HCT116 (cell line): Measurements from ENCODE around the gene HACE1. TPM values are rescaled to one million over a fixed set of nuclear protein-coding genes. Genes with fewer than 3 reads are reported as not detected.
"Not testable (repeated sequence)": the region's sequence is repeated elsewhere in the genome, so short reads cannot be mapped to it uniquely, and the experiment has no call there.

Experiments used
- ATAC-seq: fragments of 200-7000 bp; cut with Tn5 transposase; 2 replicates; pipeline ENCODE4 v1.9.1; 2020; ENCODE audit warnings: mild to moderate bottlenecking, moderate library complexity
- BruUV-seq: library from RNA; stranded (reverse); fragments of 400-500 nt; replicated peaks from 2 replicates; lab custom pipeline; 2021; lab: Mats Ljungman, UMichigan
- CTCF ChIA-PET: fragments of 300-600 bp; sonication (Branson Sonifier 250); formaldehyde crosslinking; loops from one replicate; lab custom pipeline; 2021; ENCODE audit warnings: antibody characterized with exemption; lab: Charles Lee
- POLR2A ChIA-PET: fragments of 300-600, 350-600 bp; sonication (Branson Sonifier 250); formaldehyde crosslinking; loops from one replicate; lab custom pipeline; 2021; ENCODE audit warnings: antibody characterized with exemption; lab: Charles Lee
- RAD21 ChIA-PET, 2 experiments: fragments of 300-600 bp; sonication (Branson Sonifier 250); formaldehyde crosslinking; loops; one replicate each; lab custom pipeline; 2023; ENCODE audit warnings: low total read pairs in 2 of 2; ENCODE audit not compliant: uncharacterized antibody in 2 of 2, unreplicated experiment in 2 of 2, low non-redundant PET in 1 of 2; lab: Charles Lee
- DNase-seq: peaks from one replicate; pipeline ENCODE4 v3.0.0-alpha.2; 2010; ENCODE audit warnings: low read depth, low spot score
- H2AFZ ChIP-seq: fragments of 200-600 bp; shearing (Covaris generic), sonication (generic); 2 replicates; pipeline ENCODE4 v1.6.1; 2017; ENCODE audit warnings: low read depth, mixed run types, mixed read lengths, antibody characterized with exemption, low read length; ENCODE audit not compliant: poor library complexity, severe bottlenecking
- H3K27ac ChIP-seq: 2 replicates; pipeline ENCODE4 v1.5.1; 2012; ENCODE audit warnings: low read depth, low read length
- H3K27me3 ChIP-seq: fragments of 200-600 bp; sonication (generic); 2 replicates; pipeline ENCODE4 v1.6.1; 2016; ENCODE audit warnings: mixed run types, low read length, mixed read lengths; ENCODE audit not compliant: insufficient read depth
- H3K36me3 ChIP-seq, 2 experiments: fragments of 200-500 bp in 1 of 2; fragments of 200-600 bp in 1 of 2; sonication (Bioruptor generic) in 1 of 2; sonication (generic) in 1 of 2; 2 replicates each; pipeline versions ENCODE4 v1.5.1 to v1.6.1; 2014 to 2016; ENCODE audit warnings: low read length in 2 of 2, inconsistent platforms in 1 of 2, mixed read lengths in 1 of 2, mixed run types in 1 of 2; ENCODE audit not compliant: insufficient read depth in 2 of 2, control insufficient read depth in 1 of 2
- H3K4me1 ChIP-seq, 2 experiments: fragments of 200-600 bp in 1 of 2; sonication (generic) in 1 of 2; 2 replicates each; pipeline versions ENCODE4 v1.5.1 to v1.6.1; 2012 to 2017; ENCODE audit warnings: low read length in 2 of 2, inconsistent platforms in 1 of 2, mild to moderate bottlenecking in 1 of 2, mixed read lengths in 1 of 2, mixed run types in 1 of 2, moderate library complexity in 1 of 2; ENCODE audit not compliant: insufficient read depth in 2 of 2, control insufficient read depth in 1 of 2
- H3K4me2 ChIP-seq: fragments of 200-600 bp; sonication (generic); 2 replicates; pipeline ENCODE4 v1.6.1; 2017; ENCODE audit warnings: mixed run types, low read length, mixed read lengths
- H3K4me3 ChIP-seq, 2 experiments: fragments of 200-600 bp in 1 of 2; sonication (generic) in 1 of 2; replicated peaks in 1 of 2; 2 replicates each; pipeline ENCODE4 v1.5.1; 2011 to 2016; ENCODE audit warnings: low read length in 2 of 2, control low read depth in 1 of 2, low read depth in 1 of 2, mild to moderate bottlenecking in 1 of 2, mixed read lengths in 1 of 2, mixed run types in 1 of 2
- H3K79me2 ChIP-seq: fragments of 200-600 bp; sonication (generic); 2 replicates; pipeline ENCODE4 v1.6.1; 2017; ENCODE audit warnings: mild to moderate bottlenecking, mixed run types, low read length, moderate library complexity, mixed read lengths; ENCODE audit not compliant: insufficient read depth
- H3K9ac ChIP-seq: fragments of 200-600 bp; sonication (generic); 2 replicates; pipeline ENCODE4 v1.6.1; 2016; ENCODE audit warnings: low read length, mixed read lengths
- H3K9me2 ChIP-seq: fragments of 200-600 bp; sonication (generic), shearing (Covaris generic); 2 replicates; pipeline ENCODE4 v1.6.1; 2017; ENCODE audit warnings: mixed run types, mild to moderate bottlenecking, moderate library complexity; ENCODE audit not compliant: insufficient read depth
- H3K9me3 ChIP-seq, 2 experiments: fragments of 200-500 bp in 1 of 2; fragments of 200-600 bp in 1 of 2; sonication (Bioruptor generic) in 1 of 2; sonication (generic) in 1 of 2; 2 replicates each; pipeline ENCODE4 v1.6.1; 2014 to 2017; ENCODE audit warnings: low read length in 2 of 2, mixed read lengths in 2 of 2, inconsistent platforms in 1 of 2, low read depth in 1 of 2, mild to moderate bottlenecking in 1 of 2, mixed run types in 1 of 2, moderate library complexity in 1 of 2; ENCODE audit not compliant: control insufficient read depth in 1 of 2, insufficient read depth in 1 of 2
- H4K20me1 ChIP-seq: fragments of 200-600 bp; sonication (generic), shearing (Covaris generic); 2 replicates; pipeline ENCODE4 v1.6.1; 2017; ENCODE audit warnings: mixed run types, mild to moderate bottlenecking, moderate library complexity; ENCODE audit not compliant: insufficient read depth
- CBX3 ChIP-seq: IDR thresholded peaks from 2 replicates; pipeline ENCODE4 v1.6.1; 2012; ENCODE audit warnings: low read depth
- EGR1 ChIP-seq: IDR thresholded peaks from 2 replicates; pipeline ENCODE4 v1.6.1; 2012; ENCODE audit warnings: low read depth
- EZH2phosphoT487 ChIP-seq: fragments of 200-600 bp; IDR thresholded peaks from 2 replicates; pipeline ENCODE4 v1.6.1; 2018; ENCODE audit warnings: antibody characterized with exemption, borderline replicate concordance
- JUND ChIP-seq: IDR thresholded peaks from 2 replicates; pipeline ENCODE4 v1.6.1; 2012
- POLR2A ChIP-seq: IDR thresholded peaks from 2 replicates; pipeline ENCODE4 v1.7.0; 2011; ENCODE audit warnings: borderline replicate concordance; ENCODE audit not compliant: insufficient read depth, insufficient read length; ENCODE audit errors: extremely low read depth
- SRF ChIP-seq: IDR thresholded peaks from 2 replicates; pipeline ENCODE4 v1.6.1; 2012; ENCODE audit warnings: low read depth
- TCF7L2 ChIP-seq: IDR thresholded peaks from 2 replicates; pipeline ENCODE4 v1.7.0; 2011; ENCODE audit warnings: borderline replicate concordance, inconsistent platforms; ENCODE audit not compliant: insufficient read depth, insufficient read length; ENCODE audit errors: extremely low read depth
- YY1 ChIP-seq: IDR thresholded peaks from 2 replicates; pipeline ENCODE4 v1.6.1; 2011; ENCODE audit warnings: low read length, low read depth, moderate library complexity, mild to moderate bottlenecking; ENCODE audit not compliant: insufficient replicate concordance; ENCODE audit errors: extremely low read depth
- ZFX ChIP-seq: fragments of 450-650 bp; IDR thresholded peaks from 2 replicates; pipeline ENCODE4 v1.6.1; 2017
- ZNF274 ChIP-seq: fragments of 200-500 bp; sonication (Bioruptor generic); IDR thresholded peaks from 2 replicates; pipeline ENCODE4 v1.6.1; 2014; ENCODE audit warnings: mild to moderate bottlenecking, low read depth, low read length, inconsistent platforms
- intact Hi-C: fragments of 100-400 bp; cut with micrococcal nuclease; formaldehyde crosslinking; loops from 2 replicates; pipeline ENCODE4 v1.10.0; 2022
- total RNA-seq: library from RNA; stranded (reverse); gene quantifications from one replicate; pipeline ENCODE4 v1.2.1, GENCODE V29; 2021; ENCODE audit not compliant: unreplicated experiment
- TF ChIP-seq, protein P1 (sequence below), 3 experiments: fragments of 200-600 bp in 1 of 3; sonication (generic) in 1 of 3; IDR thresholded peaks in 2 of 3; conservative IDR thresholded peaks in 1 of 3; 2 replicates each; pipeline ENCODE4 v1.5.1; 2012 to 2017; ENCODE audit warnings: low read depth in 2 of 3, low read length in 2 of 3, antibody characterized with exemption in 1 of 3, borderline replicate concordance in 1 of 3, control low read depth in 1 of 3, mild to moderate bottlenecking in 1 of 3, mixed read lengths in 1 of 3, mixed run types in 1 of 3, moderate library complexity in 1 of 3; ENCODE audit not compliant: insufficient read depth in 1 of 3
- TF ChIP-seq, protein P2 (sequence below): IDR thresholded peaks from 2 replicates; pipeline ENCODE4 v1.6.1; 2012; ENCODE audit warnings: low read depth

HACE1 gene
- total RNA-seq, 1 experiment from 2014 or later = 10.9 TPM

DNA sequence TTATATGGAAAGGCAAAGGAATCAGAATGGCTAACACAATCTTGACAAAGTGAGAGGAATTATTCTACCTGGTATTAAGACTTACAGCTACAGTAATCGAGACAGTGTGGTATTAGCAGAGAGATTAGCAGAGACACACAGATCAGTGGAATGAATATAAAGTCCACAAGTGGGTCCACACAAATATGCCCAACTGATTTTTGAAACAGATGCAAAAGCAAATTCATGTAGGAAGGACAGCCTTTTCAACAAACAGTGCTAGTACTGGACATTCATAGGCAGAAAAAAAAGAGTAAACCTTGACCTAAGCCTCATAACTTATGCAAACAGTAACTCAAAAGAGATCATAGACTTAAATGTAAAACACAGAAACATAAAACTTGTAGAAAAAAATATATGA is 22.6 kb downstream of the HACE1 start:
- no peak for DNase-seq
- RAD21 ChIA-PET = no interaction called here
- no peaks in the 10 kb centered on the region for H3K9me3 ChIP-seq
- no peak overlapping the region for H3K4me3 ChIP-seq
- CTCF ChIA-PET = no interaction called here
- no peak overlapping the region for H2AFZ ChIP-seq
- POLR2A ChIA-PET = no interaction called here
- intact Hi-C loops = no loop called here
- TF ChIP-seq SRF = no peak
- TF ChIP-seq TCF7L2 = no peak
- no peak for TF ChIP-seq JUND
- TF ChIP-seq, protein P1, sequence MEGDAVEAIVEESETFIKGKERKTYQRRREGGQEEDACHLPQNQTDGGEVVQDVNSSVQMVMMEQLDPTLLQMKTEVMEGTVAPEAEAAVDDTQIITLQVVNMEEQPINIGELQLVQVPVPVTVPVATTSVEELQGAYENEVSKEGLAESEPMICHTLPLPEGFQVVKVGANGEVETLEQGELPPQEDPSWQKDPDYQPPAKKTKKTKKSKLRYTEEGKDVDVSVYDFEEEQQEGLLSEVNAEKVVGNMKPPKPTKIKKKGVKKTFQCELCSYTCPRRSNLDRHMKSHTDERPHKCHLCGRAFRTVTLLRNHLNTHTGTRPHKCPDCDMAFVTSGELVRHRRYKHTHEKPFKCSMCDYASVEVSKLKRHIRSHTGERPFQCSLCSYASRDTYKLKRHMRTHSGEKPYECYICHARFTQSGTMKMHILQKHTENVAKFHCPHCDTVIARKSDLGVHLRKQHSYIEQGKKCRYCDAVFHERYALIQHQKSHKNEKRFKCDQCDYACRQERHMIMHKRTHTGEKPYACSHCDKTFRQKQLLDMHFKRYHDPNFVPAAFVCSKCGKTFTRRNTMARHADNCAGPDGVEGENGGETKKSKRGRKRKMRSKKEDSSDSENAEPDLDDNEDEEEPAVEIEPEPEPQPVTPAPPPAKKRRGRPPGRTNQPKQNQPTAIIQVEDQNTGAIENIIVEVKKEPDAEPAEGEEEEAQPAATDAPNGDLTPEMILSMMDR (IDR thresholded peaks at IDR 0.05 in 2 of 3, conservative IDR thresholded peaks at IDR 0.05 in 1 of 3; ENCODE audit: borderline replicate concordance in 1 of 3, insufficient read depth in 1 of 3, low read depth in 2 of 3, low read length in 2 of 3) = no peak
- TF ChIP-seq, protein P2, sequence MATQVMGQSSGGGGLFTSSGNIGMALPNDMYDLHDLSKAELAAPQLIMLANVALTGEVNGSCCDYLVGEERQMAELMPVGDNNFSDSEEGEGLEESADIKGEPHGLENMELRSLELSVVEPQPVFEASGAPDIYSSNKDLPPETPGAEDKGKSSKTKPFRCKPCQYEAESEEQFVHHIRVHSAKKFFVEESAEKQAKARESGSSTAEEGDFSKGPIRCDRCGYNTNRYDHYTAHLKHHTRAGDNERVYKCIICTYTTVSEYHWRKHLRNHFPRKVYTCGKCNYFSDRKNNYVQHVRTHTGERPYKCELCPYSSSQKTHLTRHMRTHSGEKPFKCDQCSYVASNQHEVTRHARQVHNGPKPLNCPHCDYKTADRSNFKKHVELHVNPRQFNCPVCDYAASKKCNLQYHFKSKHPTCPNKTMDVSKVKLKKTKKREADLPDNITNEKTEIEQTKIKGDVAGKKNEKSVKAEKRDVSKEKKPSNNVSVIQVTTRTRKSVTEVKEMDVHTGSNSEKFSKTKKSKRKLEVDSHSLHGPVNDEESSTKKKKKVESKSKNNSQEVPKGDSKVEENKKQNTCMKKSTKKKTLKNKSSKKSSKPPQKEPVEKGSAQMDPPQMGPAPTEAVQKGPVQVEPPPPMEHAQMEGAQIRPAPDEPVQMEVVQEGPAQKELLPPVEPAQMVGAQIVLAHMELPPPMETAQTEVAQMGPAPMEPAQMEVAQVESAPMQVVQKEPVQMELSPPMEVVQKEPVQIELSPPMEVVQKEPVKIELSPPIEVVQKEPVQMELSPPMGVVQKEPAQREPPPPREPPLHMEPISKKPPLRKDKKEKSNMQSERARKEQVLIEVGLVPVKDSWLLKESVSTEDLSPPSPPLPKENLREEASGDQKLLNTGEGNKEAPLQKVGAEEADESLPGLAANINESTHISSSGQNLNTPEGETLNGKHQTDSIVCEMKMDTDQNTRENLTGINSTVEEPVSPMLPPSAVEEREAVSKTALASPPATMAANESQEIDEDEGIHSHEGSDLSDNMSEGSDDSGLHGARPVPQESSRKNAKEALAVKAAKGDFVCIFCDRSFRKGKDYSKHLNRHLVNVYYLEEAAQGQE = no peak
- TF ChIP-seq EZH2phosphoT487 = no peak
- TF ChIP-seq CBX3 = no peak
- no peak for TF ChIP-seq YY1
- no peak for TF ChIP-seq EGR1
- TF ChIP-seq ZNF274 = no peak
- TF ChIP-seq ZFX = no peak
- TF ChIP-seq POLR2A = no peak
- peaks cover 0 to 3% of the 10 kb centered on the region in 2 experiments; a peak in 2 of 4 replicates for H3K36me3 ChIP-seq
- H3K4me2 ChIP-seq = no peak overlapping the region
- no peak overlapping the region for H3K27ac ChIP-seq
- no peaks in the 10 kb centered on the region for H4K20me1 ChIP-seq
- no peaks in the 10 kb centered on the region for H3K9me2 ChIP-seq
- H3K27me3 ChIP-seq = no peaks in the 10 kb centered on the region
- no TSS peak for BruUV-seq
- no peak for ATAC-seq
- no peaks in the 10 kb centered on the region for H3K4me1 ChIP-seq
- no peaks in the 10 kb centered on the region for H3K79me2 ChIP-seq
- no peak overlapping the region for H3K9ac ChIP-seq

DNA sequence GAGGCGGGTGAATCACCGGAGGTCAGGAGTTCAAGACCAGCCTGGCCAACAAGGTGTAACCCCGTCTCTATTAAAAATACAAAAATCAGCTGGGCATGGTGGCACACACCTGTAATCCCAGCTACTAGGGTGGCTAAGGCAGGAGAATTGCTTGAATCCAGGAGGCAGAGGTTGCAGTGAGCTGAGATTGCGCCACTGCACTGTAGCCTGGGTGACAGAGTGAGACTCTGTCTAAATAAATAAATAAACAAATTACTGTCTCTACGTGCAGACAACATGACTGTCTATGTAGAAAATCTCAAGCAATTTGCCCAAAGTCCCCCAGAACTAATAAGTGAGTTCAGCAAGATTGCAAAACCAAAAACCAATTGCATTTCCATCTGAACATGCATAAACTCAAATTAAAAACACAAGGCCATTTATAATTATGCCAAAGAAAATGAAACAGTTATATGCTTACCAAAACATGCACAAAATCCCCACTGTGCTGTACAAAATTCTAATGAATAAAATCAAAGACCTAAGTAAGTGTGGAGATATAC is 23.2 kb downstream of the HACE1 start:
- BruUV-seq, RAD21 ChIA-PET, H4K20me1 ChIP-seq, H3K4me3 ChIP-seq, H3K36me3 ChIP-seq, ATAC-seq, CTCF ChIA-PET, H3K9ac ChIP-seq, POLR2A ChIA-PET, intact Hi-C loops, DNase-seq, H3K9me2 ChIP-seq, H3K4me1 ChIP-seq, H3K79me2 ChIP-seq, H3K27me3 ChIP-seq, H3K9me3 ChIP-seq, H3K27ac ChIP-seq, H2AFZ ChIP-seq, H3K4me2 ChIP-seq: not testable (repeated sequence)
